HepG2 (cell line): Measurements from ENCODE around the gene CLCN4.

Source experiments
- CBFB ChIP-seq: sonication (generic); formaldehyde crosslinking; IDR thresholded peaks from 2 replicates; pipeline ENCODE4 v1.4.0; 2020; ENCODE audit warnings: missing genetic modification reagents
- CSRNP1 ChIP-seq: sonication (generic); formaldehyde crosslinking; IDR thresholded peaks from 2 replicates; pipeline ENCODE4 v1.8.1; 2023; ENCODE audit warnings: mild to moderate bottlenecking, missing genetic modification reagents
- CTCF ChIP-seq: sonication (generic); formaldehyde crosslinking; IDR thresholded peaks from 2 replicates; pipeline ENCODE4 v1.5.0; 2020; ENCODE audit warnings: mild to moderate bottlenecking, missing genetic modification reagents, moderate library complexity
- EP300 ChIP-seq, 3 experiments: sonication (generic) in 1 of 3; formaldehyde crosslinking in 1 of 3; IDR thresholded peaks; 2 replicates each; pipeline versions ENCODE4 v1.5.1 to v1.6.1; 2011 to 2020; ENCODE audit warnings: low read depth in 2 of 3, low read length in 2 of 3, borderline replicate concordance in 1 of 3, improper control_type of control experiment in 1 of 3, mild to moderate bottlenecking in 1 of 3, missing genetic modification reagents in 1 of 3, moderate library complexity in 1 of 3
- FOXK1 ChIP-seq: sonication (generic); formaldehyde crosslinking; IDR thresholded peaks from 2 replicates; pipeline ENCODE4 v1.4.0; 2020; ENCODE audit warnings: low read depth, missing genetic modification reagents, borderline replicate concordance
- KDM5B ChIP-seq: sonication (generic); formaldehyde crosslinking; IDR thresholded peaks from 2 replicates; pipeline ENCODE4 v1.4.0; 2020; ENCODE audit warnings: missing genetic modification reagents, mild to moderate bottlenecking, borderline replicate concordance
- ZNF768 ChIP-seq: sonication (generic); formaldehyde crosslinking; IDR thresholded peaks from 2 replicates; pipeline ENCODE4 v1.4.0; 2020; ENCODE audit warnings: missing genetic modification reagents
- ZNF850 ChIP-seq: sonication (generic); formaldehyde crosslinking; conservative IDR thresholded peaks from 2 replicates; pipeline ENCODE4 v1.9.0; 2021; ENCODE audit warnings: mild to moderate bottlenecking, missing genetic modification reagents

- TF ChIP-seq CSRNP1 (CRISPR knock-in tag) (no peak), CTCF (no peak), ZNF768 (CRISPR knock-in tag) (no peak), KDM5B (CRISPR knock-in tag) (no peak), FOXK1 (CRISPR knock-in tag) (no peak), EP300 (IDR thresholded peaks at IDR 0.05; ENCODE audit: low read depth in 2 of 2, low read length in 2 of 2) (no peak), EP300 (CRISPR knock-in tag; IDR thresholded peaks at IDR 0.05; ENCODE audit: borderline replicate concordance) (no peak), CBFB (no peak), ZNF850 (CRISPR knock-in tag) (no peak)
Measured at GRCh38 chrX:10231461-10231860, 74.7 kb downstream of the CLCN4 start.
